H9 (cell line): Measurements from ENCODE around the gene MYLK4. TPM values are rescaled to one million over a fixed set of nuclear protein-coding genes. Genes with fewer than 3 reads are reported as not detected.

Experiments
- DNase-seq: peaks from one replicate; pipeline ENCODE4 v3.0.0-alpha.2; 2017
- H2AFZ ChIP-seq: one replicate; pipeline ENCODE4 v1.6.1; 2013; ENCODE audit warnings: mild to moderate bottlenecking, low read length, control low read depth, moderate library complexity
- H2AK5ac ChIP-seq: 2 replicates; pipeline ENCODE4 v1.6.1; 2013; ENCODE audit warnings: low read length, control low read depth, mixed read lengths; ENCODE audit not compliant: insufficient read length
- H2BK120ac ChIP-seq: one replicate; pipeline ENCODE4 v1.6.1; 2013; ENCODE audit warnings: low read depth, mild to moderate bottlenecking, low read length, control low read depth, inconsistent platforms; ENCODE audit not compliant: poor library complexity, severe bottlenecking
- H2BK12ac ChIP-seq: 2 replicates; pipeline ENCODE4 v1.6.1; 2013; ENCODE audit warnings: low read length, control low read depth, mixed read lengths, low read depth; ENCODE audit not compliant: insufficient read length
- H2BK15ac ChIP-seq: 2 replicates; pipeline ENCODE4 v1.6.1; 2013; ENCODE audit warnings: low read depth, low read length, control low read depth
- H2BK20ac ChIP-seq: one replicate; pipeline ENCODE4 v1.6.1; 2013; ENCODE audit warnings: low read depth, mild to moderate bottlenecking, low read length, control low read depth, inconsistent platforms; ENCODE audit not compliant: poor library complexity, severe bottlenecking
- H2BK5ac ChIP-seq: 2 replicates; pipeline ENCODE4 v1.6.1; 2013; ENCODE audit warnings: low read length, control low read depth, mixed read lengths; ENCODE audit not compliant: insufficient read length
- H3K14ac ChIP-seq: 2 replicates; pipeline ENCODE4 v1.6.1; 2013; ENCODE audit warnings: low read length, control low read depth; ENCODE audit not compliant: insufficient read depth
- H3K18ac ChIP-seq: 2 replicates; pipeline ENCODE4 v1.6.1; 2013; ENCODE audit warnings: low read depth, mild to moderate bottlenecking, mixed read lengths, low read length, control low read depth; ENCODE audit not compliant: insufficient read length
- H3K23ac ChIP-seq: 2 replicates; pipeline ENCODE4 v1.6.1; 2013; ENCODE audit warnings: low read length, control low read depth, mixed read lengths, low read depth; ENCODE audit not compliant: insufficient read length
- H3K23me2 ChIP-seq: 2 replicates; pipeline ENCODE4 v1.6.1; 2013; ENCODE audit warnings: low read depth, mild to moderate bottlenecking, mixed read lengths, low read length, control low read depth; ENCODE audit not compliant: insufficient read length, poor library complexity, severe bottlenecking
- H3K27ac ChIP-seq: 2 replicates; pipeline ENCODE4 v1.5.1; 2013; ENCODE audit warnings: low read length, control low read depth, mixed read lengths, low read depth; ENCODE audit not compliant: insufficient read length
- H3K27me3 ChIP-seq: 2 replicates; pipeline ENCODE4 v1.6.1; 2013; ENCODE audit warnings: low read length, control low read depth, inconsistent platforms; ENCODE audit not compliant: insufficient read depth
- H3K4ac ChIP-seq: 2 replicates; pipeline ENCODE4 v1.6.1; 2013; ENCODE audit warnings: low read depth, mild to moderate bottlenecking, control low read depth, inconsistent platforms, low read length, moderate library complexity
- H3K4me1 ChIP-seq: 2 replicates; pipeline ENCODE4 v1.6.1; 2013; ENCODE audit warnings: low read length, control low read depth, inconsistent platforms; ENCODE audit not compliant: insufficient read depth
- H3K4me2 ChIP-seq: 2 replicates; pipeline ENCODE4 v1.6.1; 2013; ENCODE audit warnings: low read length, control low read depth, mixed read lengths; ENCODE audit not compliant: insufficient read length, insufficient read depth
- H3K56ac ChIP-seq: 2 replicates; pipeline ENCODE4 v1.6.1; 2013; ENCODE audit warnings: low read depth, mild to moderate bottlenecking, mixed read lengths, low read length, control low read depth; ENCODE audit not compliant: insufficient read length
- H3K79me1 ChIP-seq: 2 replicates; pipeline ENCODE4 v1.6.1; 2013; ENCODE audit warnings: low read depth, mild to moderate bottlenecking, moderate library complexity, low read length, control low read depth, inconsistent platforms; ENCODE audit not compliant: insufficient read depth, poor library complexity, severe bottlenecking
- H3K79me2 ChIP-seq: 2 replicates; pipeline ENCODE4 v1.6.1; 2013; ENCODE audit warnings: low read length, control low read depth, inconsistent platforms; ENCODE audit not compliant: insufficient read depth
- H3K9ac ChIP-seq: 2 replicates; pipeline ENCODE4 v1.6.1; 2013; ENCODE audit warnings: low read length, control low read depth, mixed read lengths; ENCODE audit not compliant: insufficient read length; ENCODE audit errors: extremely low read depth
- H3K9me3 ChIP-seq: one replicate; pipeline ENCODE4 v1.6.1; 2013; ENCODE audit warnings: low read depth, low read length, inconsistent platforms; ENCODE audit not compliant: control insufficient read depth
- H3T11ph ChIP-seq: one replicate; pipeline ENCODE4 v1.6.1; 2013; ENCODE audit warnings: mild to moderate bottlenecking, low read length, control low read depth, inconsistent platforms
- H4K20me1 ChIP-seq: one replicate; pipeline ENCODE4 v1.6.1; 2013; ENCODE audit not compliant: control insufficient read depth, insufficient read length, insufficient read depth
- H4K5ac ChIP-seq: 2 replicates; pipeline ENCODE4 v1.6.1; 2013; ENCODE audit warnings: low read depth, mild to moderate bottlenecking, mixed read lengths, low read length, control low read depth; ENCODE audit not compliant: insufficient read length
- H4K8ac ChIP-seq: replicated peaks from 2 replicates; pipeline ENCODE4 v1.6.1; 2013; ENCODE audit warnings: low read length, control low read depth, mixed read lengths, low read depth; ENCODE audit not compliant: insufficient read length
- H4K91ac ChIP-seq: 2 replicates; pipeline ENCODE4 v1.6.1; 2013; ENCODE audit warnings: low read depth, mild to moderate bottlenecking, moderate library complexity, mixed read lengths, low read length, control low read depth; ENCODE audit not compliant: insufficient read length
- H3K27ac Mint-ChIP-seq, 3 experiments: 2 replicates in 2 of 3; 3 replicates in 1 of 3; pipeline ENCODE4 v1.8.0; 2020 to 2021; ENCODE audit warnings: mixed read lengths in 3 of 3, mild to moderate bottlenecking in 1 of 3, moderate library complexity in 1 of 3
- H3K27me3 Mint-ChIP-seq: 2 replicates; pipeline ENCODE4 v1.8.0; 2021; ENCODE audit warnings: low read depth, mild to moderate bottlenecking, moderate library complexity, mixed read lengths
- H3K36me3 Mint-ChIP-seq, 3 experiments: 2 replicates in 2 of 3; 3 replicates in 1 of 3; pipeline ENCODE4 v1.8.0; 2020 to 2021; ENCODE audit warnings: low read depth in 3 of 3, mixed read lengths in 3 of 3; ENCODE audit not compliant: insufficient read depth in 1 of 3
- H3K4me1 Mint-ChIP-seq, 2 experiments: 2 replicates each; pipeline ENCODE4 v1.8.0; 2020; ENCODE audit warnings: mixed read lengths in 2 of 2
- H3K4me3 Mint-ChIP-seq, 2 experiments: 2 replicates in 1 of 2; 3 replicates in 1 of 2; pipeline ENCODE4 v1.8.0; 2020 to 2021; ENCODE audit warnings: mild to moderate bottlenecking in 2 of 2, mixed read lengths in 2 of 2, moderate library complexity in 1 of 2
- H3K9me3 Mint-ChIP-seq, 2 experiments: 2 replicates in 1 of 2; 3 replicates in 1 of 2; pipeline ENCODE4 v1.8.0; 2020; ENCODE audit warnings: mild to moderate bottlenecking in 2 of 2, mixed read lengths in 2 of 2, moderate library complexity in 1 of 2
- whole genome bisulfite sequencing: extraction: QIAGEN DNeasy Blood & Tissue Kit; methylation state at CpG from one replicate; pipeline ENCODE4 v1.1.7; 2013; ENCODE audit warnings: missing lambda C conversion rate, low lambda C conversion rate, mixed read lengths; ENCODE audit not compliant: insufficient read length; ENCODE audit errors: extremely low coverage; 5-methylcytosine and 5-hydroxymethylcytosine counted together
- total RNA-seq: library from RNA; stranded (reverse); gene quantifications from 2 replicates; pipeline ENCODE4 v1.2.1, GENCODE V29; 2021
- TF ChIP-seq, protein P1 (sequence below): fragments of 200-600 bp; sonication (generic); conservative IDR thresholded peaks from 3 replicates; pipeline ENCODE4 v1.8.0; 2021; ENCODE audit warnings: antibody characterized with exemption, mild to moderate bottlenecking

MYLK4 gene
- total RNA-seq, 1 experiment from 2014 or later: 0.28 TPM

GRCh38 chr6:2614155-2614554 is 136.6 kb downstream of the MYLK4 start:
- no CpG with 5 or more reads among the region's 6 CpGs for WGBS
- Histone ChIP-seq H3K4ac (no peak overlapping the region), H2BK120ac (no peak overlapping the region), H3K23ac (no peak overlapping the region), H3T11ph (no peak overlapping the region), H4K20me1 (no peaks in the 10 kb centered on the region), H3K9me3 (no peaks in the 10 kb centered on the region), H3K79me1 (no peaks in the 10 kb centered on the region), H3K9ac (no peak overlapping the region), H2AK5ac (no peak overlapping the region), H3K27me3 (no peaks in the 10 kb centered on the region), H2BK15ac (no peak overlapping the region), H3K27ac (no peak overlapping the region), H4K91ac (no peak overlapping the region), H3K23me2 (no peaks in the 10 kb centered on the region), H3K4me1 (no peaks in the 10 kb centered on the region), H3K18ac (no peak overlapping the region), H4K5ac (no peak overlapping the region), H3K79me2 (no peaks in the 10 kb centered on the region), H3K56ac (no peak overlapping the region), H2BK5ac (no peak overlapping the region), H2BK20ac (no peak overlapping the region), H4K8ac (no peak overlapping the region), H3K4me2 (no peak overlapping the region), H3K14ac (no peak overlapping the region), H2BK12ac (no peak overlapping the region), H2AFZ (no peak overlapping the region)
- no peak for DNase-seq
- TF ChIP-seq, protein P1, sequence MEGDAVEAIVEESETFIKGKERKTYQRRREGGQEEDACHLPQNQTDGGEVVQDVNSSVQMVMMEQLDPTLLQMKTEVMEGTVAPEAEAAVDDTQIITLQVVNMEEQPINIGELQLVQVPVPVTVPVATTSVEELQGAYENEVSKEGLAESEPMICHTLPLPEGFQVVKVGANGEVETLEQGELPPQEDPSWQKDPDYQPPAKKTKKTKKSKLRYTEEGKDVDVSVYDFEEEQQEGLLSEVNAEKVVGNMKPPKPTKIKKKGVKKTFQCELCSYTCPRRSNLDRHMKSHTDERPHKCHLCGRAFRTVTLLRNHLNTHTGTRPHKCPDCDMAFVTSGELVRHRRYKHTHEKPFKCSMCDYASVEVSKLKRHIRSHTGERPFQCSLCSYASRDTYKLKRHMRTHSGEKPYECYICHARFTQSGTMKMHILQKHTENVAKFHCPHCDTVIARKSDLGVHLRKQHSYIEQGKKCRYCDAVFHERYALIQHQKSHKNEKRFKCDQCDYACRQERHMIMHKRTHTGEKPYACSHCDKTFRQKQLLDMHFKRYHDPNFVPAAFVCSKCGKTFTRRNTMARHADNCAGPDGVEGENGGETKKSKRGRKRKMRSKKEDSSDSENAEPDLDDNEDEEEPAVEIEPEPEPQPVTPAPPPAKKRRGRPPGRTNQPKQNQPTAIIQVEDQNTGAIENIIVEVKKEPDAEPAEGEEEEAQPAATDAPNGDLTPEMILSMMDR: no peak
- Mint-ChIP-seq H3K4me3 (no peak overlapping the region), H3K27ac (no peak overlapping the region), H3K9me3 (peaks cover 5 to 7% of the 10 kb centered on the region in 2 experiments; a peak in 4 of 5 replicates), H3K4me1 (peaks cover 9 to 13% of the 10 kb centered on the region in 2 experiments), H3K27me3 (peaks cover 2% of the 10 kb centered on the region; the same call in 1 of the 2 replicates), H3K36me3 (peaks cover 0 to 7% (median 0%) of the 10 kb centered on the region in 3 experiments; a peak in 1 of 7 replicates)

Other genes with a start within 250 kb of the MYLK4 start
- gene WRNIP1, start 14.5 kb upstream of the MYLK4 start, total RNA-seq: 38.1 and 40.0 TPM in 2 replicates
- 18.4 and 20.5 TPM in 2 replicates for gene SERPINB1, start 90.9 kb upstream of the MYLK4 start, total RNA-seq
- gene SERPINB9, start 152.4 kb upstream of the MYLK4 start, total RNA-seq: 382 and 390 TPM in 2 replicates
- 39.0 and 40.6 TPM in 2 replicates for gene SERPINB6, start 220.6 kb upstream of the MYLK4 start, total RNA-seq
- 105 and 106 TPM in 2 replicates for gene NQO2, start 249.0 kb upstream of the MYLK4 start, total RNA-seq